Mesendoderm (in vitro differentiated cells): Measurements from ENCODE around the gene SLC8A3.

Source experiments
- DNase-seq: peaks from one replicate; pipeline ENCODE4 v3.0.0; 2013
- H2AK5ac ChIP-seq: 2 replicates; pipeline ENCODE4 v1.6.1; 2013; ENCODE audit warnings: low read length, inconsistent platforms
- H2BK120ac ChIP-seq: 2 replicates; pipeline ENCODE4 v1.6.1; 2013; ENCODE audit warnings: low read depth, mild to moderate bottlenecking, low read length, moderate library complexity, mixed read lengths
- H2BK15ac ChIP-seq: replicated peaks from 2 replicates; pipeline ENCODE4 v1.6.1; 2013; ENCODE audit warnings: low read depth, mild to moderate bottlenecking, moderate library complexity
- H2BK5ac ChIP-seq: 2 replicates; pipeline ENCODE4 v1.6.1; 2013; ENCODE audit warnings: low read length, inconsistent platforms
- H3K18ac ChIP-seq: 2 replicates; pipeline ENCODE4 v1.6.1; 2013; ENCODE audit warnings: mild to moderate bottlenecking, low read length, mixed read lengths
- H3K23ac ChIP-seq: one replicate; pipeline ENCODE4 v1.6.1; 2013; ENCODE audit warnings: low read length
- H3K27ac ChIP-seq: 2 replicates; pipeline ENCODE4 v1.5.1; 2013; ENCODE audit warnings: low read depth, mild to moderate bottlenecking, inconsistent platforms, low read length, moderate library complexity
- H3K27me3 ChIP-seq: 2 replicates; pipeline ENCODE4 v1.6.1; 2013; ENCODE audit warnings: low read length, control low read depth, mild to moderate bottlenecking, inconsistent platforms; ENCODE audit not compliant: insufficient read depth, poor library complexity
- H3K36me3 ChIP-seq: 2 replicates; pipeline ENCODE4 v1.6.1; 2013; ENCODE audit warnings: low read length, inconsistent platforms; ENCODE audit not compliant: control insufficient read depth, insufficient read depth
- H3K4ac ChIP-seq: one replicate; pipeline ENCODE4 v1.6.1; 2013; ENCODE audit warnings: low read depth, mild to moderate bottlenecking, low read length, moderate library complexity
- H3K4me1 ChIP-seq: 2 replicates; pipeline ENCODE4 v1.6.1; 2013; ENCODE audit warnings: low read depth, low read length, inconsistent platforms; ENCODE audit not compliant: control insufficient read depth
- H3K4me2 ChIP-seq: 2 replicates; pipeline ENCODE4 v1.6.1; 2013; ENCODE audit warnings: low read length
- H3K4me3 ChIP-seq: 2 replicates; pipeline ENCODE4 v1.5.1; 2013; ENCODE audit warnings: mild to moderate bottlenecking, low read length
- H3K56ac ChIP-seq: one replicate; pipeline ENCODE4 v1.6.1; 2013; ENCODE audit warnings: low read length
- H3K79me1 ChIP-seq: 2 replicates; pipeline ENCODE4 v1.6.1; 2013; ENCODE audit warnings: low read length, inconsistent platforms
- H3K79me2 ChIP-seq: 2 replicates; pipeline ENCODE4 v1.6.1; 2013; ENCODE audit warnings: mild to moderate bottlenecking, low read length; ENCODE audit not compliant: control insufficient read depth, insufficient read depth
- H3K9ac ChIP-seq: 2 replicates; pipeline ENCODE4 v1.6.1; 2013; ENCODE audit warnings: low read length, inconsistent platforms
- H4K5ac ChIP-seq: one replicate; pipeline ENCODE4 v1.6.1; 2013; ENCODE audit warnings: low read length
- H4K8ac ChIP-seq: one replicate; pipeline ENCODE4 v1.6.1; 2013; ENCODE audit warnings: low read depth, mild to moderate bottlenecking, control low read depth, low read length, moderate library complexity
- WGBS: extraction: QIAGEN DNeasy Blood & Tissue Kit; methylation state at CpG from one replicate; pipeline ENCODE4 v1.1.7; 2013; ENCODE audit warnings: low lambda C conversion rate, missing lambda C conversion rate; ENCODE audit not compliant: insufficient coverage; ENCODE audit errors: extremely low coverage; 5-methylcytosine and 5-hydroxymethylcytosine counted together

The SLC8A3 gene

DNA sequence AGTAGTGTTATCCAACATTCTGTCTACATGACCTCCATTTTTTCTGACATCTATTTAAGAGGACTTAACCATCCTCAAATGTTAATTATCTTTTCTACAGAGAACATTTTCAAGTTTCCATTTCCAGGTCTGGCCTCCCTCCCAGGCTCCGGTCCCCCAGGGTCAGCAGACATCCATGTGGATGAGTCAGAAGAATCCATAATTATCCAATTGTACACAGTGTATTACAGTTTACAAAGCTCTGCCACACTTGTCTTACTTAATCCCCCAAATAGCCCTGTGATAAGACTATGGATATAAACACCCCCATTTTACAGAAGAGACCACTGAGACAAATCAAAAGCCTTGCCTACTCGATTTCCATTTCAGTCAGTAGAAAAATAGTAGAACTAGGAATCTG, 65.0 kb downstream of the SLC8A3 start:
- H3K9ac ChIP-seq: no peak overlapping the region
- H3K4ac ChIP-seq: no peak overlapping the region
- no peaks in the 10 kb centered on the region for H3K27me3 ChIP-seq
- WGBS: no CpG with 5 or more reads among the region's 2 CpGs
- no peak overlapping the region for H3K18ac ChIP-seq
- H3K27ac ChIP-seq: no peak overlapping the region
- no peak overlapping the region for H2BK120ac ChIP-seq
- H4K5ac ChIP-seq: no peak overlapping the region
- H3K4me2 ChIP-seq: no peak overlapping the region
- no peak overlapping the region for H3K4me3 ChIP-seq
- DNase-seq: no peak
- no peaks in the 10 kb centered on the region for H3K4me1 ChIP-seq
- H3K23ac ChIP-seq: no peak overlapping the region
- H3K79me1 ChIP-seq: no peaks in the 10 kb centered on the region
- H4K8ac ChIP-seq: no peak overlapping the region
- H3K79me2 ChIP-seq: no peaks in the 10 kb centered on the region
- no peak overlapping the region for H2AK5ac ChIP-seq
- no peak overlapping the region for H2BK15ac ChIP-seq
- no peaks in the 10 kb centered on the region for H3K36me3 ChIP-seq
- no peak overlapping the region for H3K56ac ChIP-seq
- no peak overlapping the region for H2BK5ac ChIP-seq

DNA sequence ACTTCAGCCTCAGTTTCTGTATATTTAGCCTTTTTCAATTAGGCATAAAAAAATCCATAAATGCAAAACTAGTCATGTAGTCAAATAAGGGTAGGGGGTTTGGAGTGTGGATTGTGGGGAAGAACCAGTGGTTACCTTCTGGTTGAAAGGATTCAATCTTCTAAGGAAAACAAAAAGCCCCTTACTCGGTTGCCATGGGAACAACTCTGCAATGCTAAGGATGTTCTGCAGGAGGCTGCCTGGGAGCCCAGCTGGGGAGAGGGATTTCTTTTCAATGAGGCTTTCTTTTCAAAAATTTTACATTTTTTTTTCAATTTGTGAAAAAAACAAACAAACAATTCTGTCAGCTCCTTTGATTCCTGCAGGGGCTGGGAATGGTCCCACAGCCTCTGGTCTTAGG, 67.2 kb downstream of the SLC8A3 start:
- Histone ChIP-seq H4K5ac (no peak overlapping the region), H2AK5ac (no peak overlapping the region), H3K79me2 (no peaks in the 10 kb centered on the region), H3K36me3 (no peaks in the 10 kb centered on the region), H2BK15ac (no peak overlapping the region), H4K8ac (no peak overlapping the region), H3K4me3 (no peak overlapping the region), H3K4ac (no peak overlapping the region), H2BK5ac (no peak overlapping the region), H3K4me1 (no peaks in the 10 kb centered on the region), H3K18ac (no peak overlapping the region), H3K56ac (no peak overlapping the region), H2BK120ac (no peak overlapping the region), H3K23ac (no peak overlapping the region), H3K27ac (no peak overlapping the region), H3K27me3 (no peaks in the 10 kb centered on the region), H3K4me2 (no peak overlapping the region), H3K9ac (no peak overlapping the region), H3K79me1 (no peaks in the 10 kb centered on the region)
- DNase-seq: peak; percentile 70
- WGBS: no CpG with 5 or more reads among the region's 1 CpG

DNA sequence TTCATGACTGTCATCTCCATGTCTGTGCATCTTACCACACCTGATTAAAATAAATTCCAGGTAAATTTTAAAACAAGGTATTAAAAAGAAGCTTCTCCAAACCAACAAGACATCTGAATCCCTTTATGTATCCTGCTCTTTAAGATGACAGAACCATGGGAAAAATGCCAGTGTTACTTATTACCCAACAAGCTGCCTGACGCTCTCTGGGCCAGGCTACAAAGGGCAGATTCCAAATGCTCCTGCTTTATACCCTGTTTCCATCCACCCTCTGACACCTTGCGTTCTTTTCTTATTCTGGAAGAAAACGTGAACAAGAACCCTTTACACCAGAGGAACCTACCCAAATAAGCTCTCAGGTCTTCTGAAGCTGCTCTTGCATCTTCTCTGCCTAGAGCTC, 70.7 kb downstream of the SLC8A3 start:
- H4K5ac ChIP-seq: no peak overlapping the region
- no peak overlapping the region for H4K8ac ChIP-seq
- H3K56ac ChIP-seq: no peak overlapping the region
- H3K27me3 ChIP-seq: no peaks in the 10 kb centered on the region
- H3K4me1 ChIP-seq: no peaks in the 10 kb centered on the region
- no peak overlapping the region for H2BK5ac ChIP-seq
- no peak for DNase-seq
- no peaks in the 10 kb centered on the region for H3K36me3 ChIP-seq
- H2BK15ac ChIP-seq: no peak overlapping the region
- H2AK5ac ChIP-seq: no peak overlapping the region
- H3K23ac ChIP-seq: no peak overlapping the region
- H3K18ac ChIP-seq: no peak overlapping the region
- H3K27ac ChIP-seq: no peak overlapping the region
- no peak overlapping the region for H3K9ac ChIP-seq
- no CpG with 5 or more reads among the region's 3 CpGs for WGBS
- H3K4me2 ChIP-seq: no peak overlapping the region
- H3K79me2 ChIP-seq: no peaks in the 10 kb centered on the region
- no peak overlapping the region for H3K4ac ChIP-seq
- H2BK120ac ChIP-seq: no peak overlapping the region
- no peaks in the 10 kb centered on the region for H3K79me1 ChIP-seq
- no peak overlapping the region for H3K4me3 ChIP-seq

DNA sequence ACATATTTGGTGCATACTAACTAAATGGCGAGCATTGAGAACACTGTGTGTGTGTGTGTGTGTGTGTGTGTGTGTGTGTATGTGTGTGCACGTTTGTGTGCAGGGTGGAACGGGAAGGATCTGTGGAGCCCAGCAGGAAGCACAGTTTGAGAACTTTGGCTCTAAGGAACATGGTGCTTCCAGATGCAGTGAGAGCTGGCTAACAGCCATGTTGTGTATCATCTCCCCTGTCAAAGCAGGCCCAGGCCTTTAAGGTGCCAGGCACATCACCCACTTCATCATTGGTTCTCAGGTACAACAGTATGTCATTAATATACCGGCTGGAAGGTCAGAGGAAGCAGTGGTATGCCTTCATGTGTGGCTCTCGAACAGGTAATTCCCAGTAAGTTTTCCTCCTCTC, 72.5 kb downstream of the SLC8A3 start:
- H2BK120ac ChIP-seq: no peak overlapping the region
- DNase-seq: no peak
- no peak overlapping the region for H2AK5ac ChIP-seq
- no peak overlapping the region for H3K4ac ChIP-seq
- H2BK15ac ChIP-seq: no peak overlapping the region
- no peak overlapping the region for H3K9ac ChIP-seq
- H3K56ac ChIP-seq: no peak overlapping the region
- H4K8ac ChIP-seq: no peak overlapping the region
- no peak overlapping the region for H2BK5ac ChIP-seq
- no peak overlapping the region for H3K27ac ChIP-seq
- WGBS: no CpG with 5 or more reads among the region's 5 CpGs
- H3K79me2 ChIP-seq: no peaks in the 10 kb centered on the region
- H3K36me3 ChIP-seq: no peaks in the 10 kb centered on the region
- no peak overlapping the region for H3K18ac ChIP-seq
- no peak overlapping the region for H4K5ac ChIP-seq
- H3K27me3 ChIP-seq: no peaks in the 10 kb centered on the region
- no peak overlapping the region for H3K23ac ChIP-seq
- no peaks in the 10 kb centered on the region for H3K4me1 ChIP-seq
- no peaks in the 10 kb centered on the region for H3K79me1 ChIP-seq
- H3K4me2 ChIP-seq: no peak overlapping the region
- H3K4me3 ChIP-seq: no peak overlapping the region

DNA sequence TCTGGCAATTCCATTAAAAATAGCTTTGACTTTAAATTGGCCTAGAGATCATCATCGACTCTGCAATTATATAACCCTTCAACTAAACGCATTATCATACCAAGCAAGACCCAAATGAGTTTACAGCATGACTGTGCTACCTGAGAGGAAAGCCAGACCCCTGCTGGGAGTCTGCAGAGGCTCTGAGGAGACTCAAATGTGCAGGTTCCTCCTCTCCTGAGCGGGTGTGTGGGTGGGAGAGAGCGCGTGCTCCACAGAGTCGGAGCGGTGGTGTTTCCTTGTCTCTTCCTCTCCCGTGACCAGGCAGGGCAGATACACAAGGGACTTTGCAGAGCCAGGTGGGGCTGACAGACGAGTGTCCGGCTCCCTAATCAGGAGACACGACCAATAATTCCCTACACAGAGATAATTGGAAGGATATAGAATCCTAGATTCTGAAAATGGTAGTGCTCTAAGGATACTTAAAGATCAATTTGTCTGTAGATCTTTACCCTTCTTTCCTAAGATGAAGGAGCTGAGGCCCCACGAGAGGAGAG, 74.1 kb downstream of the SLC8A3 start:
- Histone ChIP-seq H2BK15ac (no peak overlapping the region), H2AK5ac (no peak overlapping the region), H3K79me1 (no peaks in the 10 kb centered on the region), H3K4me2 (no peak overlapping the region), H3K4me1 (no peaks in the 10 kb centered on the region), H2BK5ac (no peak overlapping the region), H3K27me3 (no peaks in the 10 kb centered on the region), H3K9ac (no peak overlapping the region), H3K18ac (no peak overlapping the region), H3K4ac (no peak overlapping the region), H4K8ac (no peak overlapping the region), H3K4me3 (no peak overlapping the region), H3K23ac (no peak overlapping the region), H4K5ac (no peak overlapping the region), H3K79me2 (no peaks in the 10 kb centered on the region), H3K27ac (no peak overlapping the region), H3K36me3 (no peaks in the 10 kb centered on the region), H2BK120ac (no peak overlapping the region), H3K56ac (no peak overlapping the region)
- no peak for DNase-seq
- no CpG with 5 or more reads among the region's 12 CpGs for WGBS

DNA sequence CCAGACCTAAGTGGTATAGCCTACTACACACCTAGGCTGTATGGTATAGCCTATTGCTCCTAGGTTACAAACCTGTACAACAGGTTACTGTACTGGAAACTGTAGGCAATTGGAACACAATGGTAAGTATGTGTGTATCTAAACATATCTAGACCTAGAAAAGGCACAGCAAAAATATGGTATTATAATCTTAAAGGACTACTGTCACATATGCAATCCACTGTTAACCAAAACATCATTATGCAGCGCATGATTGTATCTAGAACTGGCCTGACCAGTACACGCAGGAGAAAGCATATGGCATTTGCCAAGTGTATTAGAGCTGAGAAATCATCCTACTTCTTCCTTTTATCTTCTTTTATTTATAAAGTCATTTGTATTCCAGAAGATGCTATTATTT, 75.5 kb downstream of the SLC8A3 start:
- Histone ChIP-seq H3K36me3 (no peaks in the 10 kb centered on the region), H3K27ac (no peak overlapping the region), H2BK5ac (no peak overlapping the region), H3K4ac (no peak overlapping the region), H4K8ac (no peak overlapping the region), H3K4me1 (no peaks in the 10 kb centered on the region), H2AK5ac (no peak overlapping the region), H3K79me2 (no peaks in the 10 kb centered on the region), H3K79me1 (no peaks in the 10 kb centered on the region), H3K18ac (no peak overlapping the region), H3K4me3 (no peak overlapping the region), H3K27me3 (no peaks in the 10 kb centered on the region), H2BK120ac (no peak overlapping the region), H3K4me2 (no peak overlapping the region), H3K23ac (no peak overlapping the region), H3K56ac (no peak overlapping the region), H4K5ac (no peak overlapping the region), H2BK15ac (no peak overlapping the region), H3K9ac (no peak overlapping the region)
- DNase-seq: no peak
- no CpG with 5 or more reads among the region's 2 CpGs for WGBS
